ENCODE measurements around the gene MIEN1. TPM values are rescaled to one million over a fixed set of nuclear protein-coding genes. Genes with fewer than 3 reads are reported as not detected.
"Not testable (repeated sequence)": the region's sequence is repeated elsewhere in the genome, so short reads cannot be mapped to it uniquely, and the experiment has no call there.

The MIEN1 gene
- total RNA-seq, 1 donor from 2014 or later: 33.3 TPM

- not testable (repeated sequence) for DNase-seq (ENCODE audit: low spot score)
- H3K36me3 Mint-ChIP-seq (ENCODE audit: low read depth): peaks cover 58% of the 10 kb centered on the region
These were observed 33.8 kb upstream of the MIEN1 start for GRCh38 chr17:39764171-39764570.

GRCh38 chr17:39763051-39763820, 32.9 kb upstream of the MIEN1 start:
- H3K27me3 Mint-ChIP-seq (ENCODE audit: insufficient read depth): no peaks in the 10 kb centered on the region
- no peak overlapping the region for H3K4me3 Mint-ChIP-seq
- no peak overlapping the region for H3K27ac Mint-ChIP-seq
- H3K36me3 Mint-ChIP-seq (ENCODE audit: low read depth): peaks cover 53% of the 10 kb centered on the region
- H3K4me1 Mint-ChIP-seq (ENCODE audit: low read depth): peaks cover 58% of the 10 kb centered on the region
- DNase-seq (ENCODE audit: low spot score): no peak
- intact Hi-C loops (cut with micrococcal nuclease): no loop called here
- peaks cover 3% of the 10 kb centered on the region for H3K9me3 Mint-ChIP-seq

More at GRCh38 chr17:39764171-39764570, 33.8 kb upstream of the MIEN1 start:
- H3K9me3 Mint-ChIP-seq; intact Hi-C loops (cut with micrococcal nuclease); H3K27ac Mint-ChIP-seq; H3K4me3 Mint-ChIP-seq; H3K27me3 Mint-ChIP-seq (ENCODE audit: insufficient read depth): not testable (repeated sequence)
- peaks cover 58% of the 10 kb centered on the region for H3K4me1 Mint-ChIP-seq (ENCODE audit: low read depth)

- no peak overlapping the region for H3K27ac Mint-ChIP-seq
- no peak overlapping the region for H3K4me3 Mint-ChIP-seq
- intact Hi-C loops (cut with micrococcal nuclease): no loop called here
- DNase-seq (ENCODE audit: low spot score): no peak
- peaks cover 45% of the 10 kb centered on the region for H3K36me3 Mint-ChIP-seq (ENCODE audit: low read depth)
- H3K4me1 Mint-ChIP-seq (ENCODE audit: low read depth): peaks cover 58% of the 10 kb centered on the region
- no peaks in the 10 kb centered on the region for H3K27me3 Mint-ChIP-seq (ENCODE audit: insufficient read depth)
- H3K9me3 Mint-ChIP-seq: peaks cover 3% of the 10 kb centered on the region
These were observed 31.6 kb upstream of the MIEN1 start for GRCh38 chr17:39761861-39762496.

GRCh38 chr17:39759204-39759603, 28.9 kb upstream of the MIEN1 start:
- no peak overlapping the region for H3K4me3 Mint-ChIP-seq
- peaks cover 66% of the 10 kb centered on the region for H3K4me1 Mint-ChIP-seq (ENCODE audit: low read depth)

GRCh38 chr17:39757931-39758873, 27.9 kb upstream of the MIEN1 start:
- peak overlapping the region; percentile 79 for H3K27ac Mint-ChIP-seq
- H3K9me3 Mint-ChIP-seq: no peaks in the 10 kb centered on the region
- H3K36me3 Mint-ChIP-seq (ENCODE audit: low read depth): peaks cover 18% of the 10 kb centered on the region
- DNase-seq (ENCODE audit: low spot score): no peak
- peaks cover 67% of the 10 kb centered on the region for H3K4me1 Mint-ChIP-seq (ENCODE audit: low read depth)
- no peaks in the 10 kb centered on the region for H3K27me3 Mint-ChIP-seq (ENCODE audit: insufficient read depth)
- intact Hi-C loops (cut with micrococcal nuclease): loop anchor here (1.0 to 10.0 kb wide), 4 partner anchors 12 to 106 kb away; partner anchors contain the start of gene IKZF3
- H3K4me3 Mint-ChIP-seq: peak overlapping the region; percentile 3

More at GRCh38 chr17:39759204-39759603, 28.9 kb upstream of the MIEN1 start:
- DNase-seq (ENCODE audit: low spot score): no peak
- H3K27ac Mint-ChIP-seq: no peak overlapping the region
- H3K27me3 Mint-ChIP-seq (ENCODE audit: insufficient read depth): no peaks in the 10 kb centered on the region
- peaks cover 19% of the 10 kb centered on the region for H3K36me3 Mint-ChIP-seq (ENCODE audit: low read depth)
- no peaks in the 10 kb centered on the region for H3K9me3 Mint-ChIP-seq
- intact Hi-C loops (cut with micrococcal nuclease): loop anchor here (10.0 kb wide), 1 partner anchor 56 kb away; no protein-coding TSS in a partner anchor

- Mint-ChIP-seq H3K27me3 (ENCODE audit: insufficient read depth) (no peaks in the 10 kb centered on the region), H3K4me1 (ENCODE audit: low read depth) (peaks cover 65% of the 10 kb centered on the region), H3K36me3 (ENCODE audit: low read depth) (peaks cover 12% of the 10 kb centered on the region), H3K4me3 (peak overlapping the region; percentile 60), H3K9me3 (no peaks in the 10 kb centered on the region), H3K27ac (peak overlapping the region; percentile 79)
- intact Hi-C loops (cut with micrococcal nuclease): loop anchor here (10.0 kb wide), 1 partner anchor 58 kb away; no protein-coding TSS in a partner anchor
- no peak for DNase-seq (ENCODE audit: low spot score)
These were observed 26.9 kb upstream of the MIEN1 start for GRCh38 chr17:39757176-39757662.

- peak overlapping the region; percentile 61 for H3K4me3 Mint-ChIP-seq
- peaks cover 66% of the 10 kb centered on the region for H3K4me1 Mint-ChIP-seq (ENCODE audit: low read depth)
- H3K9me3 Mint-ChIP-seq: no peaks in the 10 kb centered on the region
- intact Hi-C loops (cut with micrococcal nuclease): loop anchor here (10.0 kb wide), 1 partner anchor 58 kb away; no protein-coding TSS in a partner anchor
- DNase-seq (ENCODE audit: low spot score): no peak
- H3K36me3 Mint-ChIP-seq (ENCODE audit: low read depth): peaks cover 11% of the 10 kb centered on the region
- peak overlapping the region; percentile 86 for H3K27ac Mint-ChIP-seq
- no peaks in the 10 kb centered on the region for H3K27me3 Mint-ChIP-seq (ENCODE audit: insufficient read depth)
These were observed 26.2 kb upstream of the MIEN1 start for GRCh38 chr17:39756380-39757079.

- Mint-ChIP-seq H3K4me3 (peak overlapping the region; percentile 61), H3K4me1 (ENCODE audit: low read depth) (peaks cover 66% of the 10 kb centered on the region), H3K36me3 (ENCODE audit: low read depth) (peaks cover 8% of the 10 kb centered on the region), H3K27ac (peak overlapping the region; percentile 86), H3K9me3 (no peaks in the 10 kb centered on the region), H3K27me3 (ENCODE audit: insufficient read depth) (no peaks in the 10 kb centered on the region)
- intact Hi-C loops (cut with micrococcal nuclease): loop anchor here (2.0 to 10.0 kb wide), 2 partner anchors 35 to 59 kb away; no protein-coding TSS in a partner anchor
- peak; percentile 47 for DNase-seq (ENCODE audit: low spot score)
These were observed 25.4 kb upstream of the MIEN1 start for GRCh38 chr17:39755554-39756379.

GRCh38 chr17:39754958-39755553, 24.7 kb upstream of the MIEN1 start:
- Mint-ChIP-seq H3K9me3 (no peaks in the 10 kb centered on the region), H3K27ac (peak overlapping the region; percentile 86), H3K4me1 (ENCODE audit: low read depth) (peaks cover 66% of the 10 kb centered on the region), H3K27me3 (ENCODE audit: insufficient read depth) (no peaks in the 10 kb centered on the region), H3K36me3 (ENCODE audit: low read depth) (peaks cover 6% of the 10 kb centered on the region), H3K4me3 (peak overlapping the region; percentile 61)
- no peak for DNase-seq (ENCODE audit: low spot score)
- intact Hi-C loops (cut with micrococcal nuclease): loop anchor here (1.0 to 10.0 kb wide), 12 partner anchors 15 to 225 kb away; partner anchors contain the start of genes LRRC3C, MIEN1, ORMDL3 and PGAP3

GRCh38 chr17:39754161-39754957, 24.0 kb upstream of the MIEN1 start:
- Mint-ChIP-seq H3K27ac (peak overlapping the region; percentile 53), H3K27me3 (ENCODE audit: insufficient read depth) (no peaks in the 10 kb centered on the region), H3K9me3 (no peaks in the 10 kb centered on the region), H3K4me3 (peak overlapping the region; percentile 81), H3K4me1 (ENCODE audit: low read depth) (peaks cover 60% of the 10 kb centered on the region), H3K36me3 (ENCODE audit: low read depth) (peaks cover 6% of the 10 kb centered on the region)
- intact Hi-C loops (cut with micrococcal nuclease): loop anchor here (1.0 to 10.0 kb wide), 12 partner anchors 16 to 226 kb away; partner anchors contain the start of genes LRRC3C, MIEN1, ORMDL3 and PGAP3
- peak; percentile 97 for DNase-seq (ENCODE audit: low spot score)
